HG03558 (cell line): ENCODE data around the gene WDR59.

Experiments used
- ATAC-seq: cut with Tn5 transposase; IDR thresholded peaks from one replicate; pipeline ENCODE4 v1.9.1; 2021; ENCODE audit warnings: moderate number of reproducible peaks; ENCODE audit not compliant: unreplicated experiment; ENCODE audit errors: extremely low read depth

Gene WDR59

DNA sequence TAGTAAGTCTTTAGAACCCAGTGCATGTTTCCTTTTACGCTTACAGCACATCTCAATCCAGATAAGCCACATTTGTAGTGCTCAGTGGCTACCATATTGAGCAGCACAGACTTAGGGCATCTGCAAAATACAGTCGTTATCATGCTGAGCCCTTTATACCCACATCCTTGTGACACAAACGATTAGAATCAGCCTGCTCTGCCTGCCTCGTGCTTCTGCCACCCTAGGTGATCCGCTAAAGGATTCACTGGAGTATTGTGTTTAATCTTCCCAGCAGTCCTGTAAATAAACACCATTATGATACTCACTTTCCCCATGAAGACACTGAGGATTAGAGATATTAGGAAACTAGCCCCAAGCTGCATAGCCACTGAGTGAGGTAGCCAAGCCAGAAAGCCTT is 159.0 kb downstream of the WDR59 start:
- ATAC-seq, result no peak

DNA sequence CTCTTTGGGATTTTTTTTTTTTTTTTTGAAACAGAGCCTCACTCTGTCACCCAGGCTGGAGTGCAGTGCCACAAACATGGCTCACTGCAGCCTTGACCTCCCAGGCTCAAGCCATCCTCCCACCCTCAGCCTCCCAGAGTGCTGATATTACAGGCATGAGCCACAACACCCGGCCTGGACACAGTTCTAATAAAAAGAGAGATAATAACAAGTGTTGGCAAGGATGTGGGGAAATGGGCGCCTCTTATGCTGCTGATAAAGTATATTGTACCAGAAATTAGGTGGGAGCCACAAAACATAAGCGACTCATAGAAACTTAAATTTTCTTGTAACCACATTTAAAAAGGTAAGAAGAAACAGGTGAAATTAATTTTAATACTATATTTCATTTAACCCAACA is 159.9 kb downstream of the WDR59 start:
- no peak for ATAC-seq
